Nephron (organoid): Measurements from ENCODE around the gene CYP4F2.
"Not testable (repeated sequence)": the region's sequence is repeated elsewhere in the genome, so short reads cannot be mapped to it uniquely, and the experiment has no call there.

Experiments used
- H3K27ac Mint-ChIP-seq, 3 experiments: 2 replicates each; pipeline ENCODE4 v1.8.0; 2020; ENCODE audit warnings: mixed read lengths in 3 of 3, mild to moderate bottlenecking in 2 of 3, moderate library complexity in 1 of 3
- H3K27me3 Mint-ChIP-seq: 2 replicates; pipeline ENCODE4 v1.8.0; 2021; ENCODE audit warnings: low read depth, mild to moderate bottlenecking, moderate library complexity, mixed read lengths
- H3K36me3 Mint-ChIP-seq: 2 replicates; pipeline ENCODE4 v1.8.0; 2020; ENCODE audit warnings: low read depth, mixed read lengths
- H3K4me1 Mint-ChIP-seq: 2 replicates; pipeline ENCODE4 v1.8.0; 2020; ENCODE audit warnings: mixed read lengths
- H3K4me3 Mint-ChIP-seq, 3 experiments: 2 replicates each; pipeline ENCODE4 v1.8.0; 2020; ENCODE audit warnings: mild to moderate bottlenecking in 3 of 3, mixed read lengths in 3 of 3, moderate library complexity in 2 of 3
- H3K9me3 Mint-ChIP-seq: 2 replicates; pipeline ENCODE4 v1.8.0; 2020; ENCODE audit warnings: mixed read lengths
- TF ChIP-seq, protein P1 (sequence below), 3 experiments: fragments of 200-600 bp; sonication (generic); IDR thresholded peaks; one replicate each; pipeline ENCODE4 v1.5.0; 2021; ENCODE audit warnings: antibody characterized with exemption in 3 of 3; ENCODE audit not compliant: unreplicated experiment in 3 of 3

The CYP4F2 gene

GRCh38 chr19:15885919-15886318 is 12.0 kb downstream of the CYP4F2 start:
- H3K9me3 Mint-ChIP-seq = peaks cover 8% of the 10 kb centered on the region

DNA sequence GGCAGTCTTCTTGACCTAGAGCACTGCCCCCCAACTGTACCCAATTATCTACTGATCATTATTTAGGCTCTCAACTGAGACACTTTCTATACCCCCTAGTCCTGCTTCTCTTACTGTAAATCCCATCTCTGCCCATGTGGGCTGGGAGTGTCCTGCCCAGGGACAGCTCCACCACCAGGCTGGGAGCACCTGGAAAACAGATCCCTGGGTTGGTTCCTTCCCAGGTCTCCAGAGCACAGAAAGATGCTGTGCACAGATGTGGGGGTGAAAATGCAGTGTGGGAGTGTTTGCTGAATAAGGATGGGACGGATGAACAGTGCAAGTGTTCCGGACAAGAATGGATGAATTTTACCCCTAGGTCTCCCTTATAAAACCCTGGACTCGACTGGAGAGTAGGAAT is 12.7 kb downstream of the CYP4F2 start:
- peaks cover 5% of the 10 kb centered on the region for H3K27me3 Mint-ChIP-seq
- no peak overlapping the region for H3K27ac Mint-ChIP-seq
- TF ChIP-seq, protein P1, sequence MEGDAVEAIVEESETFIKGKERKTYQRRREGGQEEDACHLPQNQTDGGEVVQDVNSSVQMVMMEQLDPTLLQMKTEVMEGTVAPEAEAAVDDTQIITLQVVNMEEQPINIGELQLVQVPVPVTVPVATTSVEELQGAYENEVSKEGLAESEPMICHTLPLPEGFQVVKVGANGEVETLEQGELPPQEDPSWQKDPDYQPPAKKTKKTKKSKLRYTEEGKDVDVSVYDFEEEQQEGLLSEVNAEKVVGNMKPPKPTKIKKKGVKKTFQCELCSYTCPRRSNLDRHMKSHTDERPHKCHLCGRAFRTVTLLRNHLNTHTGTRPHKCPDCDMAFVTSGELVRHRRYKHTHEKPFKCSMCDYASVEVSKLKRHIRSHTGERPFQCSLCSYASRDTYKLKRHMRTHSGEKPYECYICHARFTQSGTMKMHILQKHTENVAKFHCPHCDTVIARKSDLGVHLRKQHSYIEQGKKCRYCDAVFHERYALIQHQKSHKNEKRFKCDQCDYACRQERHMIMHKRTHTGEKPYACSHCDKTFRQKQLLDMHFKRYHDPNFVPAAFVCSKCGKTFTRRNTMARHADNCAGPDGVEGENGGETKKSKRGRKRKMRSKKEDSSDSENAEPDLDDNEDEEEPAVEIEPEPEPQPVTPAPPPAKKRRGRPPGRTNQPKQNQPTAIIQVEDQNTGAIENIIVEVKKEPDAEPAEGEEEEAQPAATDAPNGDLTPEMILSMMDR (IDR thresholded peaks at IDR 0.05; ENCODE audit: unreplicated experiment in 3 of 3) = no peak
- peaks cover 11% of the 10 kb centered on the region for H3K9me3 Mint-ChIP-seq
- H3K36me3 Mint-ChIP-seq = no peaks in the 10 kb centered on the region
- H3K4me3 Mint-ChIP-seq = no peak overlapping the region
- no peaks in the 10 kb centered on the region for H3K4me1 Mint-ChIP-seq

More at GRCh38 chr19:15885919-15886318, 12.0 kb downstream of the CYP4F2 start:
- H3K27me3 Mint-ChIP-seq = peaks cover 5% of the 10 kb centered on the region
- TF ChIP-seq, protein P1 (IDR thresholded peaks at IDR 0.05; ENCODE audit: unreplicated experiment in 3 of 3) = no peak
- no peaks in the 10 kb centered on the region for H3K36me3 Mint-ChIP-seq
- no peak overlapping the region for H3K4me3 Mint-ChIP-seq
- no peak overlapping the region for H3K27ac Mint-ChIP-seq
- no peaks in the 10 kb centered on the region for H3K4me1 Mint-ChIP-seq

DNA sequence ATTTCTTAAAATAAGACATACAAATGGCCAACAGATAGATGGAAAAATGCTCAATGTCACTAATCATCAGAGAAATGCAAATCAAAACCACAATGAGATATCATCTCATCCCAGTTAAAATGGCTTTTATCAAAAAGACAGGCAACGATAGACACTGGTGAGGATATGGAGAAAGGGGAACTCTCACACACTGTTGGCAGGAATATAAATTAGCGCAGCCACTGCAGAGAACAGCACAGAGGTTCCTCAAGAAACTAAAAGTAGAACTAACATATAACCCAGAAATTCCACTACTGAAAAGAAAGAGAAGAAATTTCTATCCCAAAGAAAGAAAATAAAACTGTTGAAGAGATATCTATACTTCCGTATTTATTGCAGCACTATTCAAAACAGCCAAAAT is 14.5 kb downstream of the CYP4F2 start:
- not testable (repeated sequence) for H3K27me3 Mint-ChIP-seq, H3K4me1 Mint-ChIP-seq, H3K36me3 Mint-ChIP-seq, H3K4me3 Mint-ChIP-seq, H3K27ac Mint-ChIP-seq
- H3K9me3 Mint-ChIP-seq = peaks cover 18% of the 10 kb centered on the region

- Mint-ChIP-seq H3K4me1 (no peaks in the 10 kb centered on the region), H3K4me3 (no peak overlapping the region), H3K36me3 (no peaks in the 10 kb centered on the region), H3K9me3 (peaks cover 38% of the 10 kb centered on the region), H3K27ac (no peak overlapping the region), H3K27me3 (no peaks in the 10 kb centered on the region)
- TF ChIP-seq, protein P1 (IDR thresholded peaks at IDR 0.05; ENCODE audit: unreplicated experiment in 3 of 3) = no peak
Measured at GRCh38 chr19:15874821-15875474, 22.9 kb downstream of the CYP4F2 start.

GRCh38 chr19:15873771-15874170 is 24.1 kb downstream of the CYP4F2 start:
- not testable (repeated sequence) for H3K4me3 Mint-ChIP-seq, H3K27ac Mint-ChIP-seq, H3K27me3 Mint-ChIP-seq, H3K36me3 Mint-ChIP-seq, H3K4me1 Mint-ChIP-seq
- peaks cover 42% of the 10 kb centered on the region for H3K9me3 Mint-ChIP-seq

DNA sequence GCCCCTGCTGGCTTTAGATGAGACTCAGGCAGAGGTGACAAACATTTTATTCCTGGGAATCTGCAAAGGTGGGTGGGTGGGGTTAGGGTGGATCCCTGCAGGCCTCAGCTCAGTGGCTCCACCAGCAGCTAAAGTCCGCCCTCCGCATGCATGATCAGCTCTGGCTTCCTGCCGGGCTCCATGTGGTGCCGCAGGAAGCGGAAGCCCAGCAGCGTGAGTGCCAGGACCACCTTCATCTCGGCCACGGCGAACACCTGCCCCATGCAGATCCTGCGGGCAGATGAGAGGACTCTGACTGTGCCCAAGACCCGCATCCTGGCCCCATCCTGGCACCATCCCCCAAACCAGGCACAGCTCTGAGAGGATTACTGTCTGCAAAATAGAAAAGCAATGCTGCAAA is 26.3 kb downstream of the CYP4F2 start:
- H3K4me3 Mint-ChIP-seq = no peak overlapping the region
- H3K4me1 Mint-ChIP-seq = no peaks in the 10 kb centered on the region
- TF ChIP-seq, protein P1 (IDR thresholded peaks at IDR 0.05; ENCODE audit: unreplicated experiment in 3 of 3) = no peak
- H3K27me3 Mint-ChIP-seq = no peaks in the 10 kb centered on the region
- H3K9me3 Mint-ChIP-seq = peaks cover 43% of the 10 kb centered on the region
- no peak overlapping the region for H3K27ac Mint-ChIP-seq
- no peaks in the 10 kb centered on the region for H3K36me3 Mint-ChIP-seq

- Mint-ChIP-seq H3K4me1 (no peaks in the 10 kb centered on the region), H3K4me3 (no peak overlapping the region), H3K27ac (no peak overlapping the region)
Measured at GRCh38 chr19:15869873-15870272, 28.0 kb downstream of the CYP4F2 start.

More at GRCh38 chr19:15869873-15870272, 28.0 kb downstream of the CYP4F2 start:
- Mint-ChIP-seq H3K36me3 (no peaks in the 10 kb centered on the region), H3K27me3 (no peaks in the 10 kb centered on the region), H3K9me3 (peaks cover 45% of the 10 kb centered on the region)
- TF ChIP-seq, protein P1 (IDR thresholded peaks at IDR 0.05; ENCODE audit: unreplicated experiment in 3 of 3) = no peak
